Hepatocyte (in vitro differentiated cells): ENCODE data around the gene SRPRB. TPM values are rescaled to one million over a fixed set of nuclear protein-coding genes. Genes with fewer than 3 reads are reported as not detected.

Experiments
- DNase-seq: peaks from one replicate; pipeline ENCODE4 v3.0.0-alpha.2; 2016; ENCODE audit warnings: low spot score
- H2AFZ ChIP-seq: fragments of 200-600 bp; sonication (generic); 2 replicates; pipeline ENCODE4 v1.6.0; 2016; ENCODE audit warnings: antibody characterized with exemption, mild to moderate bottlenecking
- H3K27ac ChIP-seq: fragments of 200-600 bp; sonication (generic); 2 replicates; pipeline ENCODE4 v1.5.1; 2016; ENCODE audit warnings: mild to moderate bottlenecking
- H3K27me3 ChIP-seq: fragments of 200-600 bp; sonication (generic); 2 replicates; pipeline ENCODE4 v1.6.1; 2016
- H3K36me3 ChIP-seq: fragments of 200-600 bp; sonication (generic); replicated peaks from 2 replicates; pipeline ENCODE4 v1.5.1; 2016; ENCODE audit warnings: low read depth; ENCODE audit not compliant: insufficient read depth
- H3K4me1 ChIP-seq: fragments of 200-600 bp; sonication (generic); 2 replicates; pipeline ENCODE4 v1.5.1; 2016; ENCODE audit warnings: mild to moderate bottlenecking, moderate library complexity; ENCODE audit not compliant: insufficient read depth
- H3K4me2 ChIP-seq: fragments of 200-600 bp; sonication (generic); 2 replicates; pipeline ENCODE4 v1.6.0; 2016
- H3K4me3 ChIP-seq: fragments of 200-600 bp; sonication (generic); 2 replicates; pipeline ENCODE4 v1.5.1; 2016; ENCODE audit warnings: mild to moderate bottlenecking
- H3K79me2 ChIP-seq: fragments of 200-600 bp; sonication (generic); 2 replicates; pipeline ENCODE4 v1.6.0; 2017; ENCODE audit warnings: mild to moderate bottlenecking
- H3K9me2 ChIP-seq: fragments of 200-600 bp; sonication (generic); replicated peaks from 2 replicates; pipeline ENCODE4 v1.6.0; 2017; ENCODE audit warnings: mild to moderate bottlenecking; ENCODE audit not compliant: insufficient read depth
- H3K9me3 ChIP-seq: fragments of 200-600 bp; sonication (generic); 2 replicates; pipeline ENCODE4 v1.5.1; 2016; ENCODE audit warnings: low read depth, mild to moderate bottlenecking
- H4K20me1 ChIP-seq: fragments of 200-600 bp; sonication (generic); 2 replicates; pipeline ENCODE4 v1.6.0; 2016; ENCODE audit warnings: mild to moderate bottlenecking; ENCODE audit not compliant: insufficient read depth, poor library complexity, severe bottlenecking
- CTCF ChIP-seq: fragments of 200-600 bp; sonication (generic); IDR thresholded peaks from 2 replicates; pipeline ENCODE4 v1.5.1; 2016; ENCODE audit warnings: antibody characterized with exemption, mild to moderate bottlenecking; ENCODE audit not compliant: poor library complexity
- EZH2 ChIP-seq: fragments of 200-600 bp; sonication (generic); IDR thresholded peaks from 2 replicates; pipeline ENCODE4 v1.6.1; 2016; ENCODE audit warnings: antibody characterized with exemption, mild to moderate bottlenecking, borderline replicate concordance
- EZH2phosphoT487 ChIP-seq: fragments of 200-600 bp; sonication (generic); IDR thresholded peaks from one replicate; pipeline ENCODE4 v1.6.1; 2018; ENCODE audit warnings: antibody characterized with exemption, mild to moderate bottlenecking, low read depth, moderate library complexity; ENCODE audit not compliant: unreplicated experiment, severe bottlenecking
- polyA plus RNA-seq: library from polyadenylated mRNA; unstranded; fragments of >200 nt; fragmentation: Nextera tagmentation; extraction: Ambion mirVana; gene quantifications from 2 replicates; pipeline ENCODE4 v1.2.1, GENCODE V29; 2016
- total RNA-seq: library from RNA; depleted of rRNA; stranded (reverse); fragments of >200 nt; gene quantifications from 2 replicates; pipeline ENCODE4 v1.2.3, GENCODE V29; 2014

SRPRB gene
- total and polyA plus RNA-seq, 2 experiments from 2014 or later, result 94.4 to 129 TPM

- TF ChIP-seq CTCF, result no peak
- no peak for TF ChIP-seq EZH2phosphoT487
- no peak for TF ChIP-seq EZH2
- Histone ChIP-seq H3K4me3 (no peak overlapping the region), H2AFZ (no peak overlapping the region), H3K27ac (no peak overlapping the region), H4K20me1 (no peaks in the 10 kb centered on the region), H3K4me2 (no peak overlapping the region), H3K9me2 (no peaks in the 10 kb centered on the region), H3K27me3 (no peaks in the 10 kb centered on the region), H3K4me1 (no peaks in the 10 kb centered on the region), H3K79me2 (no peaks in the 10 kb centered on the region), H3K36me3 (no peaks in the 10 kb centered on the region), H3K9me3 (no peaks in the 10 kb centered on the region)
- DNase-seq, result no peak
These were observed 65.2 kb downstream of the SRPRB start for GRCh38 chr3:133870822-133871221.

Other genes starting within 250 kb of the SRPRB start
- 223 and 243 TPM in 2 replicates for gene CDV3, start 232.1 kb upstream of the SRPRB start, total RNA-seq
- 96.2 and 97.6 TPM in 2 replicates for gene CDV3, start 232.1 kb upstream of the SRPRB start, polyA plus RNA-seq
- 27.1 and 29.0 TPM in 2 replicates for gene TOPBP1, start 143.9 kb upstream of the SRPRB start, total RNA-seq
- 8.0 and 8.3 TPM in 2 replicates for gene TOPBP1, start 143.9 kb upstream of the SRPRB start, polyA plus RNA-seq
- 373 and 577 TPM in 2 replicates for gene TF, start 59.4 kb upstream of the SRPRB start, total RNA-seq
- gene TF, start 59.4 kb upstream of the SRPRB start, polyA plus RNA-seq, result 401 and 642 TPM in 2 replicates
- 2.2 and 9.1 TPM in 2 replicates for gene RAB6B, start 90.1 kb downstream of the SRPRB start, total RNA-seq
- 1.8 and 2.6 TPM in 2 replicates for gene RAB6B, start 90.1 kb downstream of the SRPRB start, polyA plus RNA-seq
- 2.2 and 2.3 TPM in 2 replicates for gene SLCO2A1, start 224.1 kb downstream of the SRPRB start, total RNA-seq
- gene SLCO2A1, start 224.1 kb downstream of the SRPRB start, polyA plus RNA-seq, result 7.0 and 8.4 TPM in 2 replicates